Inferior parietal cortex (tissue), 1 donor: ENCODE measurements around the gene GASK1B.

Source experiments
- DNase-seq: peaks from one replicate; pipeline ENCODE4 v3.0.0-alpha.2; 2016; ENCODE audit errors: extremely low spot score

GASK1B gene

DNA sequence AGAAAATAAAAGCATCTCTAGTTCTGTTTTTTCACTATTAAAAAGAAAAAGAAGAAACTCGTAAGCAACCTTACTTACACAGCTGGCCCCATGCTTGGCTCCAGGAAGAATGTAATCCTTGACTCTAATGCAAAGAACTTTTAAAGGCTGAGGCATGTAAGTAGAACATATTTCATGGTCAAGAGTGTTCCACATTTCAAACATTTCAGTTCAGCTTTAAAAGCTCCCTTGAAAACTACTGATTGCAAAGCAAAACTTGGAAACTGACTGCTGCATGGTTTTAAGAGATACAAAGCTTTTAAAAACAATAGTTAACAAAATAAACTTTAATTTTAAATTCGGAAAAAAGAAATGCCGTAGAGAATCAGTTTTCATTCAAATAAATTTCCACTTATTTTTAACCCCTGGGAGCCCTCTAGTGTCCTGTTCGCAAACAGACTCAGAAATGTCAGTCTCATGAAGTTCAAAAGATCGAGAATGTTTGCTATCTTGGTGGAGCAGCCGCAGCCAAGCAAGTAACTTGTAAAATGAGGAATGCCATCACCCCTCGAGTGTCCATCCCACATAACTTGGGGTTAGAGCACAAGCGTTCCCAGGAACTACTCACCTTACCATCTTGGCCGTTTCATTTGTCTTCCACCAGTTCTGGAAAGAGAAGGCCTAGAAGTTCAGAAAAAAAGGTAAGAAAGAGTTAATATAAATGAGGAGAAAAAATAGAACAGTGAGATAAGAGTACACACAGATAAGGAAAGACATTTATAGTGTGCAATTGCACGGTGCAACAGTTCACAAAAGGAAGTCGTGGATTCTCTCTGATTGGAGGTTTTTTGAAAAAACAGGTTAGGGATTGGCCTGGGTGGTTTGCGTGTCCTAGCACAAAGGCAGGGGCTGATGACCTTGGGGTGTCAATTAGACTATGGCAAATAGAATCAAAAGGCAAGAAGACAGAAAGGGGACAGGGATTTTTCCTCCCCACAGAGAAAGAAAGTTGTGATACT is at the start of gene GASK1B:
Gene GASK1B (minus strand): TSS at position 765 of the 998 bp plus-strand sequence. CDS start 1,650 bp downstream, outside the sequence.
- peak; percentile 85 for DNase-seq

DNA sequence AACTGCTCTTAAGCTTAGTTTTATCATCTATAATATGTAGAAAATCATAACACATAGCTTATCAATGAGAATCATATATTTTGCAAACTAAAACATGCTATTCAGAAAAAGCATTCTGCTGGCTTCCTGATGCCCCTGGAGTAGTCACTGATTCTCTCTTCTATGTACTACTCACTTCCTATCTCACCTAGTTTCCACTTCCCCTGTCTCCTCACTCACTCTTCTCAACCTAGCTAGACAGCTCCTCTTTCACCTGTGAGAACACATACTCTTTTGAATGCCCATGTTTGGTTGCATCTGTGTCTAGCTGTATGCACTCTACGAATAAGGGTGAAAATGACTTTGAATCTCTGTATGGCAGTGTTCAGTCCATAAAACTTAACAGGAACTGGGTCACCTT is 46.8 kb upstream of the GASK1B start:
- no peak for DNase-seq

DNA sequence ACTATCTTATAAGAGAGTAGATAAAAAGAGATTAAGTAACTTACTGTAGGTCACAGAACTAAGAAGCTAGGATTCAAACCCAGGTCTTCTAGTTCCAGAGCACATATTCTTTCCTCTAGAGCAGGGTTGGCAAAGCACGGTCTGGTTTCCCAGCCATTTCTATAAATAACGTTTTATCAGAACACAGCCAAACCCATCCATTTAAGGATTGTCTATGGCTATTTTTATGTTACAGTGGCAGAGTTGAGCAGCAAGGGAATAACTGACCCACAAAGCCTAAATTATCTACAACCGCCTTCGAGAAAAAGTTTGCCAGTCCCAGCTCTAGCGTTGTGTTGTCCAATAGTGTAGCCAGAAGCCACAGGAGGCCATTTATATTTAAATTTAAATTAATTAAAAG is 44.9 kb upstream of the GASK1B start:
- no peak for DNase-seq

DNA sequence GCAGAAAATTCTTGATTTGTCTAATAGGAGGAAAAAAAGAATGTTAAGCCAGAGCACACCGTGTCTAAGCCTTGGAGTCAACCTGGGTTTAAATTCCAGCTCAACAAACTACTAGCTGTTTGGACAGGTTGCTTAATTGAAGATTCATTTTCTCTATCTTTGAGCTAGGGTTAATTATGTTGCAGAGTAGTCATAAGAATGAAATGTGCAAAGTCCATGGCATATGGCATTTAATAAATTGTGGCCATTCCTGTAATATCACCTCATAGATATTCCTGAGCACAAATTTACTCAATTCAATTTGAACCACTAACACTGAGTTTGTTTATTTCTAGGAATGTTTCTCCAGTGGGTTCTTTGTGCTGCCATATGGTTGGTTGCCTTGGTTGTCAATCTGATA is 42.0 kb upstream of the GASK1B start:
- no peak for DNase-seq

DNA sequence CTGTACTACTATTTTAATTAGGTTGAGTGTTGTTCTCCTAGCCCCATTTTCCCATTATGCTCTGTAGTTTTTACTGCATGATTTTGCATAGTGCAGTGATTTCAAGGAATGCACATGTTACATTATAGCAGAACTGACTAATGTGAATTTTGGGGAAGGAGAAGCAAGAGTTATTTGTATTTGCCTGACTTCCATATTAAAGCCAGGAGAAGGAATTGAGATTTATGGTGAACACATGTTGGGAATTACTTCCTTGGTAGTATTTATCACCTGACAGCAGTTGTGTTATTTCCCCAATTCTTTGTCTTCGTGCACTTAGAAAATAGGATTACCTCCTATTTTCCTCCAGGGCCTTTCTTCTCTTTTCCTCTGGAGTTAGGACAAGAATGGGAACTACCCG is 40.6 kb upstream of the GASK1B start:
- DNase-seq: no peak

DNA sequence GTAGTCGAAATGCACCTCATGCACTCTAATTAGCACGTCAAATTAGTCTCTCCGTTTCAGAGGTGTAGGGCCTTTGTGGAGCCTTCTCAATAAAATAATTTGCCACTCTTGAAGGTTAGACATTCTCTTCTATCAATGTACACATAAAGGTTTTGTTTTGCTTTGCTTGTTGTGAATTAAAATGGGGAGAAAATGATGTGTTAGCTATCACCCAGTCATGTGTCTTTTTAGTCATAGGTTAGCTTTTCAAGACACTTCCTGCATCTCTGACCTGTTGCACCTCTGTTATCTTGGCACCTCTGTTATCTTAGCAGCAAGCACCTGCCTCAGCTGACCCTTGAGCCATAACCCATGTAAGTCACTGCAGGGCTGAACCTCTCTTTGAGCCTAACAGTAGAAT is 38.4 kb upstream of the GASK1B start:
- DNase-seq: peak; percentile 56

DNA sequence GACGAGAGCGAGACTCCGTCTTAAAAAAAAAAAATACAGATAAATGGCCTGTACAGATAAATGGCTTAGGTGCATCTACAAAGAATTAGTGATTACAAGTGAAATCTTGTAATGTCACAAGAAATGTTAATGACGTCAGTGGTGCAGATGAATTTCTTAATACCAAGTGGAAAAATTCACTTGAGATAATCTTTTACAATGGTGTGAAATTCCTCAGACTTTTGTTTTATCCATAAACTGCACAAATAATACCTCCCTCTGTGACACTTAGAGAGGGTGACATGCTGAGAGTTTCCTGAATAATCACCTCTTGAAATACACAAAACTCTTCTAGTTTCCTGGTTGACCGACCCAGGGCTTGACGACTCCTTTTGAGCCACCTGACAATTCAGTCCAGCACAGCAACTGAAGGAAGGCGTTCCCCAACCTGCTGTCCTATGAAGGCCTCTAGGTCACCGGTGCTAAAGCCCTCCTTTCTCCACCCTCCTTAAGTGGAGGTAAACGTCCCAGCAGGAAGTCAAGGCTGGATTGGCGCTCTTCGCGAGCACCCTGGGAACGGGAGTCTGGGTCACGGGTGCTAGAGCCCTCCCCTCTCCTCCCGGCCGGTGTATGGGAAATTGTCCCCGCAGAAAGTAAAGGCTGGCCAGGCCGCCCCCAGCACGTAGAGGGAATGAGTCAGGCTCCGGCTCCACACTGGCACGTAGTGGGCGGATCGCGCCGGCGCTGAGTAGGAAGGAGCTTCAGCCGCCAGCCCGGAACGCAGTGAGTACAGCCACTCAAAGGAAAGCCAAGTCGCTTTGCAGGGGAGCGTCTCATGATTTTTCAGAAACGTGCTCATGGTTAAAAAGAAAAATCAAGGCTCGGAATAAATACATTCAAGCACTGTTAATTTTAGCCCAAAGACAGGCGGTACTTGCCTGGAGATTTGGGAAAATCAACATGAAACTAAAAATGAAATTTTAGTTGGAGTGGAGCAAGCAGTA is 37.3 kb upstream of the GASK1B start, which contains the start of gene TMEM144:
Gene TMEM144 (plus strand): TSS at position 662 of the 983 bp plus-strand sequence. CDS start 2,182 bp downstream, outside the sequence.
- peak; percentile 88 for DNase-seq

DNA sequence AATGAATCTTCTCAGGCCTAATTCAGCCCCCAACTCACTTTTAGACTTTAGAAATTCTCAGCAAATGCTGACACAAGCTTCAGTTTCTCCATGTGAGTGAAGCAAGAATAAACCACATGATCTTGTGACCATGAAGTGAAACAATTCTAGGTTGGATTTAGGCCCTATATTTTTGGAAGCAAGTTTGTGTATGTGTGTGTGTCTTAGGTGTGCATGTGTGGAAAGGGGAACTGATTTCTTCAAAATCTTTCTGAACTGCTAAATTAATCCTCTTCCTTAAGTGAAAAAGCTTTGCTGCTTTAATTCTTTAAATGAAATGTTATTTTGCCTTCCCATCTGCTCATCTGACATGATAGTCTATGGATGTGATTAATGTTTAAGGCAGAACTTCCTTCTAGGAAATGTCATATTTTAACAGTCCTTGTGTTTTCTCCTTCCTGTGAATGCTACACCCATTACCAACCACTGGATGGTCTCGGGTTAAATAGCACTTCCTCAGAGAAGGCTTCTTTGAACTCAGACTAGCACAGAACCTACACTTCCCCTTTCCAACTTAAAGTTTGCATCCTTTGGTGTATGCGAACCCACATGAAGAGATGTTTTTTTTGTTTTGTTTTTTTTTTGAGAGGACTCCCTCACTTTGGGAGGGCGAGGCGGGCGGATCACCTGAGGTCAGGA is 36.3 kb upstream of the GASK1B start:
- no peak for DNase-seq

DNA sequence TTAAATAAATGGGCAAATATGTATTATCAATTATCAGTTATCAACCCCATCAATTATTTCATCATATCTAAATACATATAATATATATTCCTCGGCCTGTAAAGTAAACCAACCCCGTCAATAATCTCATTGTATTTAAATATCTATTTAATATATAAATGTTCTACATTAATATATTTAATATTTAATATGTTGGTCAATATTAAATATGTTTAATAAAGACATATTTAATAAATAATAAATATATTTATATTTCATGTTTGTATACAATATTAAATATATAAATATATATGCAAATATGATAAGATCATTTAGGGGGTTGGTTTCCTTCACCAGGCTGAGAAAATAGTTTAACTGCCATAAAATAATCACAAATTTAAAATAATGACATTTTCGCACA is 31.1 kb upstream of the GASK1B start:
- no peak for DNase-seq

DNA sequence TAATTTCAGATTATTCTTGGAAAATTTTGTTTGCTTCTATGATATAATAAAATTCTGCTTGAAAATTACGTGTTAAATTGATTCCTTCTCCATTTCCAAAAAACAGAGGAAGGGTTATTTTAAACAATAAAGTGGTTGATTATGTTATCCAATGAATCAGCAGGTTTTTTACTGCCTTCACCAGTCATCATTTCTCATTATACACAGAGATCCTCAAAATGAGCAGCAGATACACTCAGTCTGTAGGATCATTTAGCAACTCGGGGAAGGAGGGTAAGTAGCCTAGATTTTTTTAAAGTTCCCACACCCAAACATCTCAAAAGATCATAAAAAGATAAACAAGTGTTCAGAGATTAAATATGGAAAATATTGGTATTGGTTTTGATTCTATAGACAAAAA is 30.6 kb upstream of the GASK1B start:
- no peak for DNase-seq

DNA sequence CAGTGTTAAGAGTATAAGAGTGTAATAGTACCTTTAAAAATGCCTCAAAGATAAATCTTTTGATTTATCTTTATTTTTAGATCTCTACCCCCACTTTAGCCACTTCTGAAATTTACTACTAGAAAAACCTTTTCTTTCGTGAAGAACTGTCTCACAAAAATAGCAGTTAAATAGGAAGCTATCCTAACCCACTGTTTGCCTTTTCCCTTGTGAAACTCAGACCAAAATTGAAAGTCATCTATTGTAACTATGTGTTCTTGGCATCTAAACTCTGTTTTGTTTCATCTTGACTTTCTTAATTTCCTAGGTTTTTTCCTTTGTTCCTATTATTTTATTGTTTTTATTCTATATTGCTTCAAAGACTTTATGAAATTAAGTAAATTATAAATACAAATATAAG is 29.7 kb upstream of the GASK1B start:
- DNase-seq: no peak

DNA sequence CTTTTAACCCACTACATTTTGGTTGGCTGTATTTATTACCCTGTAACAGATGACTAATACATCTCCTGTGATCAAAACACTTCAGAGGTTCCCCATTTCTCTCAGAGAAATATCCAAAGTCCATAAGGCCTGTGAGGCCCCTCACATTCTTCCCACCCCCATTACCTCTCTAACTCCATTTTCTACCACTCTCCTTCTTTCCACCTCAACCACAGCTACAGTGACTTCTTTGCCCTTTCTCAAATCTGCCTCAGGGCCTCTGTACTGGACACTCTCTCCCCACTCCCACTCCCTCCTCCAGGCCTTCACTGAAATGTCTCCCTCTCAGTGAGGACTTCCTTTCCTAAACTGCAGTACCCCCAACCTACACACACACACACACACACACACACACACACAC is 29.1 kb upstream of the GASK1B start:
- DNase-seq: no peak

DNA sequence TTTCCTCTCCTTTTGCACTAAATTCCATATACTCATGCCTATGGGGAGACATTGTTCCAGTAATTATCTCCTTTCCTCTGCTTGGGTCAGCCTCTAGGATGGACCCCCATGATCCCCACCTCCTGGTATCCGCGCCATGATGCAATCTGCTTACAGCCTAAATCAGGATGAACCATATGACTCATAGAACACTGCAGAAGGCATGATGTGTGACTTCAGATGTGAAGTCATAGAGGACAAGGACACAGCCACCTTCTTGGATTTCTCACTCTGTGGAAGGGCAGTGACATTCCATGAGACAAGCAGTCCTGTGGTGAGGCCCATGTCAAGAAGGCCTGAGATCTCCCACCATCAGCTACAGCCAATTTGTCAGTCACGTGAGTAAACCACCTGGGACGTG is 28.5 kb upstream of the GASK1B start:
- no peak for DNase-seq

DNA sequence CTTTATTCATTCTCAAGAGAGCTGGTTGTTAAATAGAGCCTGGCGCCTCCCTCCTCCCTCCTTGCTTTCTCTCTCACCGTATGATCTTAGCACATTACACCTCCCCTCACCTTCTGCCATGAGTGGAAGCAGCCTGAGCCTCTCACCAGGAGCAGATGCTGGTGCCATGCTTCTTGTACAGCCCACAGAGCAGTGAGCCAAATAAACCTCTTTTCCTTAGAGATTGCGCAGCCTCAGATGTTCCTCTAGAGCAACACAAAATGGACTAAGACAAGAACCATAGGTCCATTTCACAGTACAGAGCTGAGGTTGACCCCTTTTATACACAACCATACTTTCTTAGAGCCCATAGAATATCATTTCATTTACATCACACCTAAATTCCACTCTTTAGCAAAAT is 27.4 kb upstream of the GASK1B start:
- no peak for DNase-seq

DNA sequence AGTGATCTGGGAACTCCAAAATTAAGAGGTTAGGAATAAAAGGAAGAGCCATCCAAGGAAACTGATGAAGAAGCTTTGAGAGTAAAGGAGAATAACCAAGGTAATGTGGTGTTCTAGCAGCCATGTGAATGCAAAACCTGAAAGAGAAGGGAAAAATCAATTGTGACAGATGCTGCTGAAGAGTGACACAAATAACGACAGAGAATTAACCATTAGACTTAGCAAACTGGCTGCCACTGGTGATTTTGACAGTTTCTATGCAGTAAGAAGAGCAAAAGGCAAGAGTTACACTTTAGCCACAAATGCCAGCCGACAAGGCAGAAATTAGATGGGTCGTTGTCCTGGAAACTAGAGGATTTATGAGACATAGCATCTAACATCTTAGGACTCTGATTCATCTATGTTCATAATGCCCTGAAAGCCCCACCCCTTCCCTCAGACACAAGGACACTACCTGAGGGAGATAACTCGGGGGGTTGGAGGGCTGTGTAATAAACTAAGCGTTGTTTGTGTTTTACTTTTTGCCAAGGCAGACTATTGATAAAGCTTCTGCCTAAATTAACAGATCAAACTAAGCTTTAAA is 24.5 kb upstream of the GASK1B start:
- no peak for DNase-seq

DNA sequence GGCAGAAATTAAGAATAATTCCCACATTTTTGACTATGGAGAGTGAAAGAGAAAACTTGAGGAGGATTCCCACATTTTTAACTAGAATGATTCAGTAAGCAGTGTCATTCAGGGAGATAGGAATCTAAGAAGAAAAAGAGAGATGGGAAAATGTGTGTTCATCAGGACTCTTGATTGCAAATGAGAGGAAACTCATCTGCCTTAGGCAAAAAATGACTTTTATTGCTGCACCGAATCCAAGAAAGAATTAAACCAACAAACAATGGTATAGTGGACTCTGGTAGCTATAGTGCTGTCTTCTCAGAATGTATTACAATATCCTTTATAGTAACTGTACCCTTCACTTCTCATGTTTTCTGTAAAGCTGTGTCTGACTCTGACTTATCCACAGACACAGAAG is 22.5 kb upstream of the GASK1B start:
- DNase-seq: no peak

DNA sequence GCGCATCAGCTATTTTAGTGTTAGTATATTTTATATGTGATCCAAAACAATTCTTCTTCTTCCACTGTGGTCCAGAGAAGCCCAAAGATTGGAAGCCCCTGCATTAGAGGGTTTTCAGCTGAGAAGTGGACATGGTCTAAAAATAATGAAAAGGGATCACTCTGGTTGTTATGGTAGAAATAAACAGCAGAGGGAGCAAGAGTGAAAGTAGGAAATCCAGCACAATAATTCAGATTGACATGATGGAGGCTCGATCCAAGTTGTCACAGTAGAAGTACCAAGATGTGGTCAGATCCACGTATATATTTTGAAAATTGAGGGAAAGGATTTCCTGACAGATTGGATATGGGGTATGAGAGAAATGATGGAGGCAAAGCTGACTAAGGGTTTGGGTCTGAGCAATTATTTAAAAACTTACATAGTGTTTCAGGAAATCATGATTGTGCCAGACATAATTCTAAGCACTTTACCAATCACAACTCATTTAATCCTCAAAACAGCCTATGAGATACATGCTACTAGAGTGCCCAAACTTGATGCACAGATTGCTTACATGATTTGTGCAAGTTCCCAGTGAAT is 20.4 kb upstream of the GASK1B start:
- DNase-seq: peak; percentile 83

DNA sequence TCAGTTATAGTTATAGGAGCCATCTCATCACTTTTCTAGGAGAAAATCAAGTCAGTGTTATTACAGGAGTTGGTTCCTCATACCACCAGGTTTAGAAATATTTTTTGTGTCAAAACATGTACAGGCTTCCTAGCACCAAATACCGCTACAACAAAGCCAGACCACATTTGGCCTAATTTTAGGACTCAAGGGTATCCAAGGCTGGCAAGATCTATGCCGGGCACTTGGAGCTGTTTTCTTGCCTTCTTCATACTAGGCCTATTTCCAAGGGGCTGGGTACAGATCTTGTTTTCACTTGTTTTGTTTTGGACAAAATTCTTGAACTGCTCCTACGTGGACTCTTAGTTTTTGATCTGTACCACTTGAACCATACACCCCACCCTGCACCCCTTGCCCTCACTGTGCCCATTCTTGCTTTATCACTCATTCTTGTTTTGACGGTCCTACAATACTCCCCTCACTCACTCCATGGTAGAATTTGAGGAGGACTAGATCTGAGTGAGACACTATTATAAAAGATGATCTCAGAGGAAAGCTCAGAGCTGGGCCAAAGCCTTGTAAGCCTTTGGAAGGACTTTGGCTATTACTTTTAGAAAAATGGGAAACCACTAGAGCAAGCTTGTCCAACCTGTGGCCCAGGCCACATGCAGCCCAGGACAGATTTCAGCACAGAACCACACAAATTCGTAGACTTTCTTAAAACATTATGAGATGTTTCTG is 19.8 kb upstream of the GASK1B start:
- DNase-seq: no peak

DNA sequence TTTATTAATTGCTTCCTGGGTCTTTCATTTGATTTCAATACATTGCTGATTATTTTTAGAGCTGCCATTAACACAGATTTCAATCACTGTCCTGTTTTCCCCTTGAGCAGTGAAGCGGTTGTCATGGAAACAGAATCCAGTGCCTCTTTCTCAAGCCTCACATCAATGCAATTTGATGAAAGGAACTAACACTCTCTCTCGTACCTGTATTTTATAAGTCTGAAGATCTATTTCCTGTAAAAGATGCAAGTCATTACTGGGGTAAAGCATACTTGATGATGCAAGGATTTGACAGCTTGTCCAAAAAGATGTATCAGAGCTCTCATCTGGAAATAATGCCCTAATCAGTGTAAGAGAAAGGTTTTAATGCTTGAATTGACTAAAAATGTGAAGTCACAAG is 17.9 kb upstream of the GASK1B start:
- DNase-seq: no peak

DNA sequence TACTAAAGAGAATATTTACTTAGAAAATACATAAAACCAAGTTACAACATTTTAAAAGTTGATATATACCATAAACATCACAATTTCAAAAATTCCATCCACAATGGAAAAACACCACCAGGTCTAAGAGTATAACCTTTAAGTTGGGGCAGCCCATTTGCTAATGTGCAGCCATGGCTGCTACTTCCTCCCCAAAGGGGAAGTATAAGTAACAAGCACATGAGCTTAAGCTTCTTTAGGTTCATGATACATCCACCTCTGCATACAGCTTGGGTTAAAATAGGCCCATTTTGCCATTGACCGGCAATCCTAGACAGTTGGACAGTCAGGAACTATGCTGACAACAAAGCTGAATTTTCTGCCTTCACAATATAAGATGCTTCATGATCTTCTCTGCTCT is 16.6 kb upstream of the GASK1B start:
- DNase-seq: no peak
